K562 (cell line): ENCODE measurements around the gene RABEPK. TPM values are rescaled to one million over a fixed set of nuclear protein-coding genes. Genes with fewer than 3 reads are reported as not detected.
A peak's percentile ranks its signal among the peaks of the same experiment; 100 is the strongest.

Experiments
- AFF1 ChIP-seq, 2 experiments: fragments of 450-650 bp; IDR thresholded peaks; 2 replicates each; pipeline ENCODE4 v1.6.1; 2018; ENCODE audit warnings: mild to moderate bottlenecking in 2 of 2, low read depth in 1 of 2; ENCODE audit not compliant: partially characterized antibody in 2 of 2
- ARID1B ChIP-seq: fragments of 450-650 bp; IDR thresholded peaks from 2 replicates; pipeline ENCODE4 v1.6.1; 2016; ENCODE audit warnings: antibody characterized with exemption, mild to moderate bottlenecking, inconsistent platforms
- ATF1 ChIP-seq, 2 experiments: fragments of 450-650 bp in 1 of 2; IDR thresholded peaks; 2 replicates each; pipeline ENCODE4 v1.6.1; 2016; ENCODE audit warnings: missing compliant biosample characterization in 1 of 2, missing genetic modification characterization in 1 of 2
- BCOR ChIP-seq: fragments of 450-650 bp; IDR thresholded peaks from 2 replicates; pipeline ENCODE4 v1.6.1; 2016
- CBX3 ChIP-seq, 2 experiments: IDR thresholded peaks; 1 replicate in 1 of 2; 2 replicates in 1 of 2; pipeline ENCODE4 v1.6.1; 2012; ENCODE audit warnings: inconsistent platforms in 2 of 2, low read length in 2 of 2, borderline replicate concordance in 1 of 2, control low read depth in 1 of 2
- CHD2 ChIP-seq: IDR thresholded peaks from 2 replicates; pipeline ENCODE4 v1.6.1; 2011; ENCODE audit warnings: low read depth, low read length
- FIP1L1 ChIP-seq: fragments of 200-400 bp; formaldehyde crosslinking; IDR thresholded peaks from 2 replicates; pipeline ENCODE4 v1.6.1; 2018; ENCODE audit warnings: mild to moderate bottlenecking, low read depth, low read length; ENCODE audit not compliant: poor library complexity, severe bottlenecking
- FOXK1 ChIP-seq: sonication (generic); formaldehyde crosslinking; IDR thresholded peaks from 2 replicates; pipeline ENCODE4 v1.8.0; 2022; ENCODE audit warnings: missing genetic modification reagents, mild to moderate bottlenecking, borderline replicate concordance
- GABPA ChIP-seq: fragments of 200-800 bp; sonication (Bioruptor generic); conservative IDR thresholded peaks from 2 replicates; pipeline ENCODE4 v1.6.1; 2016; ENCODE audit warnings: low read depth, missing genetic modification characterization, missing compliant biosample characterization
- HDAC1 ChIP-seq, 2 experiments: fragments of 450-650 bp; IDR thresholded peaks; 2 replicates each; pipeline ENCODE4 v1.6.1; 2016 to 2017; ENCODE audit warnings: inconsistent platforms in 1 of 2, mild to moderate bottlenecking in 1 of 2, moderate library complexity in 1 of 2
- LEF1 ChIP-seq: fragments of 450-650 bp; IDR thresholded peaks from 2 replicates; pipeline ENCODE4 v1.6.1; 2016; ENCODE audit warnings: mild to moderate bottlenecking
- MEIS2 ChIP-seq: fragments of 450-650 bp; IDR thresholded peaks from 2 replicates; pipeline ENCODE4 v1.6.1; 2014; ENCODE audit warnings: mild to moderate bottlenecking; ENCODE audit not compliant: partially characterized antibody
- MXI1 ChIP-seq: IDR thresholded peaks from 2 replicates; pipeline ENCODE4 v1.6.1; 2011; ENCODE audit warnings: low read depth, mild to moderate bottlenecking, improper control_type of control experiment, low read length
- POLR2H ChIP-seq: IDR thresholded peaks from 2 replicates; pipeline ENCODE4 v1.6.1; 2016; ENCODE audit warnings: missing genetic modification characterization, low read depth, mild to moderate bottlenecking, control low read depth, missing compliant biosample characterization, moderate library complexity
- RAD51 ChIP-seq: fragments of 450-650 bp; IDR thresholded peaks from 2 replicates; pipeline ENCODE4 v1.7.1; 2016; ENCODE audit warnings: low read depth, mild to moderate bottlenecking, borderline replicate concordance
- SIN3A ChIP-seq, 2 experiments: fragments of 150-350 bp in 1 of 2; IDR thresholded peaks; 2 replicates each; pipeline ENCODE4 v1.6.1; 2011 to 2016; ENCODE audit warnings: borderline replicate concordance in 2 of 2, low read depth in 2 of 2, low read length in 2 of 2, mild to moderate bottlenecking in 2 of 2, moderate library complexity in 2 of 2; ENCODE audit not compliant: control insufficient read depth in 1 of 2
- SMAD4 ChIP-seq: fragments of 250-450 bp; sonication (Bioruptor Pico); conservative IDR thresholded peaks from 2 replicates; pipeline ENCODE4 v1.8.0; 2021; ENCODE audit warnings: inconsistent platforms, mild to moderate bottlenecking, moderate library complexity
- ZNF512 ChIP-seq: IDR thresholded peaks from 2 replicates; pipeline ENCODE4 v1.6.1; 2016; ENCODE audit warnings: missing genetic modification characterization, missing compliant biosample characterization
- polyA plus RNA-seq, 8 experiments: library from polyadenylated mRNA; depleted of rRNA in 4 of 8; stranded (reverse) in 5 of 8; unstranded in 3 of 8; fragments of >200 nt; fragmentation: Nextera tagmentation in 2 of 8; fragmentation: Illumina TruSeq in 1 of 8; extraction: Ambion mirVana in 2 of 8; extraction: Trizol in 1 of 8; gene quantifications; 2 replicates each; pipeline versions ENCODE4 v1.2.1 to v1.2.3, GENCODE V29; 2011 to 2014; ENCODE audit warnings: inconsistent platforms in 1 of 8, missing spikeins in 1 of 8
- total RNA-seq, 7 experiments: library from RNA; depleted of rRNA in 6 of 7; stranded (reverse); fragments of >200 nt in 6 of 7; fragmentation: Illumina TruSeq in 2 of 7; extraction: Trizol in 2 of 7; gene quantifications; 2 replicates each; pipeline versions ENCODE4 v1.2.1 to v1.2.3, GENCODE V29; 2011 to 2021; ENCODE audit warnings: low replicate concordance in 1 of 7

RABEPK gene
- total and polyA plus RNA-seq, 9 of the 15 experiments (the other 6 are each of a cell fraction or from before 2014, with no cell fraction given), result 38.3 to 113 (median 52.8) TPM

DNA sequence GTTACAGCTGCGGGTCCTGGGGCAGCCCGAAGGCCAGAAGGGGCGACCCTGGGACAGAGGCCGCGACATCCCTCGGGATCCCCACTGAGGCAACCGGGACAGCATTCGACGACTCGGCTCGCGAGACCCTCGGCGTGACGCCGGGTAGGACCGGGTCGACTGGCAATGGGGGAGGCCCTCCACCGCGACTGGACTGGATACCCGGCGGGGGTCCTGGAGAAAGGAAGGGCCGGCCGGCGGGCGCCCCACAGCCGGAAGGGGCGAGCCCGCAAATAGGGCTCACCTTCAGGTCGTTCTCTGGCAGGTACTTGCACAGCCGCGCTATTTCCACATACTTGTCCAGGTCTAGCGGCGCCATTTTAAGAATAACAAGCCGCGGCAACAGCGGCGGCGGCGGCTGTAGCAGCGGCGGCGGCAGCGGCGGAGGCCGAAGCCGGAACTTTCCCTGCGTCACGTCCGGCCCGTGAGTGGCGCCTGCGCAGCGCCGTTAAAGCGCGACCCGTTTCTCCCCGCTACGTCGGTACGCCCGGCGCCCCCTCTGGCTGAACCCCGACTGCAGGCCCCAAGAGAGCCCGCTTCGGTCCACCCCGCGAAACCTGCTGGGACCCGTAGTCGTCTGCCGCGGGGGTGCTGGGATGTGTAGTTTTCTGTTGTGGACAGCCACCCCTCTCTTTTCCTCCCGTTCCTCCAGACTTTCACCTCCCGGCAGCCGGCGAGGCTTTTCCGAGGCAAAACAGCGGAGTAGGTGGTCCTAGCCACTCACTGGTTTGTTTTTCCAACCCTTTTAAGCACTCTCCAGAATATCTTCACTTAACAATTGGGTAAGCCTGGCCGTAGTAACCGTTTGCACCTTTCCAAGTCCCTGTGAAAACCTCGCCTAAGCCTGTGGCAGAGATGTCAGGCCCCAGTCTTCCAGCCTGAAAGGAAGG, 10.7 kb upstream of the RABEPK start, which contains the start of gene PPP6C (continued):
- TF ChIP-seq AFF1 (IDR thresholded peaks at IDR 0.05; ENCODE audit: low read depth in 1 of 2, partially characterized antibody in 2 of 2) (peak in 1 of 2 experiments; percentile 93), HDAC1 (IDR thresholded peaks at IDR 0.05) (peak in 1 of 2 experiments; percentile 5; a peak in 1 of 4 replicates), FOXK1 (0 out of 2 replicates have a peak, but pooled peaks have one; percentile 44), ARID1B (no peak; the same call in 1 of the 2 replicates), BCOR (0 out of 2 replicates have a peak, but pooled peaks have one; percentile 34), POLR2H (tag) (peak; percentile 38; the same call in 1 of the 2 replicates), RAD51 (no peak), MXI1 (peak; percentile 63; the same call in 1 of the 2 replicates), SMAD4 (CRISPR knock-in tag) (peak; percentile 7; the same call in 1 of the 2 replicates), SIN3A (IDR thresholded peaks at IDR 0.05; ENCODE audit: borderline replicate concordance in 2 of 2, control insufficient read depth in 1 of 2, low read depth in 2 of 2, low read length in 2 of 2) (peak in 1 of 2 experiments; percentile 40; a peak in 2 of 4 replicates), GABPA (peak; percentile 96), MEIS2 (peak; percentile 84), LEF1 (no peak), ATF1 (CRISPR knock-in tag; IDR thresholded peaks at IDR 0.05) (peak; percentile 86), ATF1 (tag; IDR thresholded peaks at IDR 0.05) (peak; percentile 96), ZNF512 (tag) (no peak), CHD2 (peak; percentile 3), FIP1L1 (peak; percentile 88), CBX3 (IDR thresholded peaks at IDR 0.05; ENCODE audit: borderline replicate concordance in 1 of 2, low read length in 2 of 2) (peak in 1 of 2 experiments; percentile 95; a peak in 2 of 3 replicates)
